ENCODE data around the gene CSKMT. TPM values are rescaled to one million over a fixed set of nuclear protein-coding genes. Genes with fewer than 3 reads are reported as not detected.
"Not testable (repeated sequence)": the region's sequence is repeated elsewhere in the genome, so short reads cannot be mapped to it uniquely, and the experiment has no call there.

CSKMT gene
- total RNA-seq, 1 experiment from 2014 or later, result 49.2 TPM

GRCh38 chr11:62689421-62690183, 24.5 kb downstream of the CSKMT start, which contains the start of gene LRRN4CL:
Gene LRRN4CL (minus strand): TSS chr11:62689530. CDS start chr11:62688508, 1,022 bp downstream.
- H4K5ac ChIP-seq (ENCODE audit: insufficient read length, low read depth, low read length), result no peak within 1 kb of the TSS
- H3K9me3 ChIP-seq (ENCODE audit: control insufficient read depth, low read depth, low read length), result no peaks in the 10 kb centered on the region
- Mint-ChIP-seq H3K4me1 (peaks cover 0 to 11% of the 10 kb centered on the region in 2 experiments; a peak in 3 of 4 replicates), H3K36me3 (ENCODE audit: insufficient read depth in 1 of 3, low read depth in 3 of 3) (peaks cover 14 to 33% (median 32%) of the 10 kb centered on the region in 3 experiments; a peak in 5 of 7 replicates), H3K27me3 (ENCODE audit: low read depth) (no peaks in the 10 kb centered on the region), H3K4me3 (no peak within 1 kb of the TSS; a peak in 1 of 5 replicates), H3K9me3 (no peaks in the 10 kb centered on the region; a peak in 1 of 5 replicates), H3K27ac (peak within 1 kb of the TSS; percentile 55 to 88 (median 70); a peak in 5 of 7 replicates)
- no peaks in the 10 kb centered on the region for H3K4me1 ChIP-seq (ENCODE audit: insufficient read depth, low read length)
- no peak for DNase-seq
- H2BK15ac ChIP-seq (ENCODE audit: low read depth, low read length), result no peak within 1 kb of the TSS
- H3K18ac ChIP-seq (ENCODE audit: insufficient read length, low read depth, low read length), result no peak within 1 kb of the TSS
- no peak within 1 kb of the TSS for H4K8ac ChIP-seq (replicated peaks; ENCODE audit: insufficient read length, low read depth, low read length)
- no peak within 1 kb of the TSS for H3K4me2 ChIP-seq (ENCODE audit: insufficient read depth, insufficient read length, low read length)
- no peak within 1 kb of the TSS for H3K14ac ChIP-seq (ENCODE audit: insufficient read depth, low read length)
- H2BK5ac ChIP-seq (ENCODE audit: insufficient read length, low read length), result no peak within 1 kb of the TSS
- no CpG with 5 or more reads among the region's 11 CpGs for WGBS (ENCODE audit: extremely low coverage, insufficient read length, low lambda C conversion rate)
- H2BK120ac ChIP-seq (ENCODE audit: low read depth, low read length, poor library complexity, severe bottlenecking), result no peak within 1 kb of the TSS
- H3K9ac ChIP-seq (ENCODE audit: extremely low read depth, insufficient read length, low read length), result no peak within 1 kb of the TSS
- H3K4ac ChIP-seq (ENCODE audit: low read depth, low read length), result no peak within 1 kb of the TSS
- no peak within 1 kb of the TSS for H2AK5ac ChIP-seq (ENCODE audit: insufficient read length, low read length)
- H3K56ac ChIP-seq (ENCODE audit: insufficient read length, low read depth, low read length), result no peak within 1 kb of the TSS
- no peak within 1 kb of the TSS for H3T11ph ChIP-seq (ENCODE audit: low read length)
- no peak within 1 kb of the TSS for H2BK12ac ChIP-seq (ENCODE audit: insufficient read length, low read depth, low read length)
- H2BK20ac ChIP-seq (ENCODE audit: low read depth, low read length, poor library complexity, severe bottlenecking), result no peak within 1 kb of the TSS
- H3K79me1 ChIP-seq (ENCODE audit: insufficient read depth, low read depth, low read length, poor library complexity, severe bottlenecking), result no peaks in the 10 kb centered on the region
- no peak within 1 kb of the TSS for H4K91ac ChIP-seq (ENCODE audit: insufficient read length, low read depth, low read length)
- H3K79me2 ChIP-seq (ENCODE audit: insufficient read depth, low read length), result no peaks in the 10 kb centered on the region
- no peak within 1 kb of the TSS for H2AFZ ChIP-seq (ENCODE audit: low read length)
- H4K20me1 ChIP-seq (ENCODE audit: control insufficient read depth, insufficient read depth, insufficient read length), result no peaks in the 10 kb centered on the region
- TF ChIP-seq CTCF (conservative IDR thresholded peaks at IDR 0.05), result no peak
- H3K23ac ChIP-seq (ENCODE audit: insufficient read length, low read depth, low read length), result no peak within 1 kb of the TSS
- H3K27me3 ChIP-seq (ENCODE audit: insufficient read depth, low read length), result no peaks in the 10 kb centered on the region
- no peaks in the 10 kb centered on the region for H3K23me2 ChIP-seq (ENCODE audit: insufficient read length, low read depth, low read length, poor library complexity, severe bottlenecking)
- no peak within 1 kb of the TSS for H3K27ac ChIP-seq (ENCODE audit: insufficient read length, low read depth, low read length)

GRCh38 chr11:62693624-62694023, 28.5 kb downstream of the CSKMT start:
- H3K4me2 ChIP-seq (ENCODE audit: insufficient read depth, insufficient read length, low read length); H4K5ac ChIP-seq (ENCODE audit: insufficient read length, low read depth, low read length); H3K4me3 Mint-ChIP-seq; H3K9me3 Mint-ChIP-seq; H3K4ac ChIP-seq (ENCODE audit: low read depth, low read length); H2BK120ac ChIP-seq (ENCODE audit: low read depth, low read length, poor library complexity, severe bottlenecking); H2BK12ac ChIP-seq (ENCODE audit: insufficient read length, low read depth, low read length); H3K18ac ChIP-seq (ENCODE audit: insufficient read length, low read depth, low read length); H3K79me2 ChIP-seq (ENCODE audit: insufficient read depth, low read length); H2BK20ac ChIP-seq (ENCODE audit: low read depth, low read length, poor library complexity, severe bottlenecking); H3K14ac ChIP-seq (ENCODE audit: insufficient read depth, low read length); H2AFZ ChIP-seq (ENCODE audit: low read length); H3K79me1 ChIP-seq (ENCODE audit: insufficient read depth, low read depth, low read length, poor library complexity, severe bottlenecking); H3K9ac ChIP-seq (ENCODE audit: extremely low read depth, insufficient read length, low read length); H3K23ac ChIP-seq (ENCODE audit: insufficient read length, low read depth, low read length); DNase-seq; H4K8ac ChIP-seq (replicated peaks; ENCODE audit: insufficient read length, low read depth, low read length); H2BK5ac ChIP-seq (ENCODE audit: insufficient read length, low read length); H3K27ac ChIP-seq (ENCODE audit: insufficient read length, low read depth, low read length); H4K20me1 ChIP-seq (ENCODE audit: control insufficient read depth, insufficient read depth, insufficient read length); H2AK5ac ChIP-seq (ENCODE audit: insufficient read length, low read length); H3K23me2 ChIP-seq (ENCODE audit: insufficient read length, low read depth, low read length, poor library complexity, severe bottlenecking); H3K27ac Mint-ChIP-seq; H3K27me3 ChIP-seq (ENCODE audit: insufficient read depth, low read length); H2BK15ac ChIP-seq (ENCODE audit: low read depth, low read length); H4K91ac ChIP-seq (ENCODE audit: insufficient read length, low read depth, low read length); H3K56ac ChIP-seq (ENCODE audit: insufficient read length, low read depth, low read length); H3K9me3 ChIP-seq (ENCODE audit: control insufficient read depth, low read depth, low read length); H3T11ph ChIP-seq (ENCODE audit: low read length); H3K4me1 ChIP-seq (ENCODE audit: insufficient read depth, low read length); H3K27me3 Mint-ChIP-seq (ENCODE audit: low read depth): not testable (repeated sequence)
- Mint-ChIP-seq H3K4me1 (peaks cover 0 to 12% of the 10 kb centered on the region in 2 experiments; a peak in 3 of 4 replicates), H3K36me3 (ENCODE audit: insufficient read depth in 1 of 3, low read depth in 3 of 3) (peaks cover 16 to 42% (median 41%) of the 10 kb centered on the region in 3 experiments; a peak in 5 of 7 replicates)
- WGBS (ENCODE audit: extremely low coverage, insufficient read length, low lambda C conversion rate), result no CpG with 5 or more reads among the region's 4 CpGs
